DOHH2 (cell line): ENCODE results near the gene SLC35F1.

Experiments
- EZH2phosphoT487 ChIP-seq: fragments of 200-600 bp; sonication (generic); IDR thresholded peaks from 2 replicates; pipeline ENCODE4 v1.6.1; 2017; ENCODE audit warnings: borderline replicate concordance, mild to moderate bottlenecking, antibody characterized with exemption, low read length, moderate library complexity, mixed read lengths
- TF ChIP-seq, protein P1 (sequence below): fragments of 200-600 bp; sonication (generic); IDR thresholded peaks from one replicate; pipeline ENCODE4 v1.5.1; 2014; ENCODE audit warnings: antibody characterized with exemption, mild to moderate bottlenecking, low read depth, low read length; ENCODE audit not compliant: poor library complexity, severe bottlenecking

DNA sequence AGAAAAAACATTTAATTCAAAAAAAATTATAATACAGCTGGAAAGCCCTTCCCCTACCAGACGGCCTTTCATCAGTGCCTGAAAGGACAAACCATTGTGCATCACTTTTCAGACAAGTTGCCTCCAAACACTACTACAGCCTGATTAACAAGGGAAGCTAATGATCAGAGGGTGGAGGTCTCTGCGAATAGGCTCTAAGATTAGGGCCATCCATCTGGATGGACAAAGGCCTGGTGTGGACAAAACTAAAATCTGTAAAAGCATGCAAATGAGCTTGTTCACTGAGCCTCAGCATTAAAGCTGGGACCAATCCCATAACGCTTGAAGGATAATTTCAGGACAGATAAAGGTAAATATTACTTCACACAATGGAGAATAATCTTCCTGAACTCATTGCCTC is 412.4 kb downstream of the SLC35F1 start:
- TF ChIP-seq, protein P1, sequence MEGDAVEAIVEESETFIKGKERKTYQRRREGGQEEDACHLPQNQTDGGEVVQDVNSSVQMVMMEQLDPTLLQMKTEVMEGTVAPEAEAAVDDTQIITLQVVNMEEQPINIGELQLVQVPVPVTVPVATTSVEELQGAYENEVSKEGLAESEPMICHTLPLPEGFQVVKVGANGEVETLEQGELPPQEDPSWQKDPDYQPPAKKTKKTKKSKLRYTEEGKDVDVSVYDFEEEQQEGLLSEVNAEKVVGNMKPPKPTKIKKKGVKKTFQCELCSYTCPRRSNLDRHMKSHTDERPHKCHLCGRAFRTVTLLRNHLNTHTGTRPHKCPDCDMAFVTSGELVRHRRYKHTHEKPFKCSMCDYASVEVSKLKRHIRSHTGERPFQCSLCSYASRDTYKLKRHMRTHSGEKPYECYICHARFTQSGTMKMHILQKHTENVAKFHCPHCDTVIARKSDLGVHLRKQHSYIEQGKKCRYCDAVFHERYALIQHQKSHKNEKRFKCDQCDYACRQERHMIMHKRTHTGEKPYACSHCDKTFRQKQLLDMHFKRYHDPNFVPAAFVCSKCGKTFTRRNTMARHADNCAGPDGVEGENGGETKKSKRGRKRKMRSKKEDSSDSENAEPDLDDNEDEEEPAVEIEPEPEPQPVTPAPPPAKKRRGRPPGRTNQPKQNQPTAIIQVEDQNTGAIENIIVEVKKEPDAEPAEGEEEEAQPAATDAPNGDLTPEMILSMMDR = no peak
- no peak for TF ChIP-seq EZH2phosphoT487
